ENCODE results near the gene CASTOR2. TPM values are rescaled to one million over a fixed set of nuclear protein-coding genes. Genes with fewer than 3 reads are reported as not detected.

The CASTOR2 gene
- total and polyA plus RNA-seq, 2 of the 13 experiments (the other 11 are each of a cell fraction or from before 2014, with no cell fraction given) = 7.0 to 8.7 TPM

DNA sequence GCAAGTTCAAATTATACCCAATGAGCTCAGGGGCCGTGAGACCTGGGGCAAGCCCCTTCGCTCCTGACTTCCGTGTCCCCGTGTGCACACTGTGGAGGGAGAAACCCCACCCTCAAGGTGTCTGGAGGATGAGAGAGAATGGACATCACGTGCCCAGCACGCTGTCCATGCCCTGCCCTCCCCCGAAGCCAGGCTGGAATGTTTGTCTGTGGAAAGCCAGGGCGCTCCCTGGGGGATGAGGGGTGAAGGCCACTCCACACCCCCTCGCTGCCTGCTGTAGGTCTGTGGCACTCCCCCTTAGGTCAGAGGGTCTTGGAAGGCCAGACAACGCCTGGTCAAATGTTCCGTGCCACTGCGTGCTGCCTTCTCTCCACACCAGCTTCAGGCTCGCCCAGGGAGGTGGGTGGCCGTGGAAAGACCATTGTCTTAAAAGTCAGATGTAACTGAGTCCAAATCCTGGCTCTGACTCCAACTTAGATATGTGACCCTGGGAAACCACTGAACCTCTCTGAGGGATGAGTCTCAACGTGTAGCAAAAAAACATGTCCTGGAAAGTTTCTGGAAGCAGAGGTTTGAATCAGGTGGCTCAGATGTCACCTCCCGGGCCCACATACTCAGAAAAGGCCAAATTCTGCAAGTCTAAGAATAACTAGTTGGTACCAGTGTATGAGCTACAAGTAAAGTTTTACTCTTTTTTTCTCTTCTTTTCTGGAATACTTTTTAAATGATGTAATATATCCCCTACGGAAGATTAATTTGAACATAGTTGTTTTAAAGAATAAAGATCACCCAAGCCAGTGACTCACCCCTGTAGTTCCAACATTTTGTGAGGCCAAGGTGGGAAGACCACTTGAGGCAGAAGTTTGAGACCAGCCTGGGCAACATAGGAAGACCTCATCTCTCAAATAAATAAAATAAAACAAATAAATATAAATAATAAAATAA lies 84.2 kb downstream of the CASTOR2 start (continued):
- TF ChIP-seq, protein P1, sequence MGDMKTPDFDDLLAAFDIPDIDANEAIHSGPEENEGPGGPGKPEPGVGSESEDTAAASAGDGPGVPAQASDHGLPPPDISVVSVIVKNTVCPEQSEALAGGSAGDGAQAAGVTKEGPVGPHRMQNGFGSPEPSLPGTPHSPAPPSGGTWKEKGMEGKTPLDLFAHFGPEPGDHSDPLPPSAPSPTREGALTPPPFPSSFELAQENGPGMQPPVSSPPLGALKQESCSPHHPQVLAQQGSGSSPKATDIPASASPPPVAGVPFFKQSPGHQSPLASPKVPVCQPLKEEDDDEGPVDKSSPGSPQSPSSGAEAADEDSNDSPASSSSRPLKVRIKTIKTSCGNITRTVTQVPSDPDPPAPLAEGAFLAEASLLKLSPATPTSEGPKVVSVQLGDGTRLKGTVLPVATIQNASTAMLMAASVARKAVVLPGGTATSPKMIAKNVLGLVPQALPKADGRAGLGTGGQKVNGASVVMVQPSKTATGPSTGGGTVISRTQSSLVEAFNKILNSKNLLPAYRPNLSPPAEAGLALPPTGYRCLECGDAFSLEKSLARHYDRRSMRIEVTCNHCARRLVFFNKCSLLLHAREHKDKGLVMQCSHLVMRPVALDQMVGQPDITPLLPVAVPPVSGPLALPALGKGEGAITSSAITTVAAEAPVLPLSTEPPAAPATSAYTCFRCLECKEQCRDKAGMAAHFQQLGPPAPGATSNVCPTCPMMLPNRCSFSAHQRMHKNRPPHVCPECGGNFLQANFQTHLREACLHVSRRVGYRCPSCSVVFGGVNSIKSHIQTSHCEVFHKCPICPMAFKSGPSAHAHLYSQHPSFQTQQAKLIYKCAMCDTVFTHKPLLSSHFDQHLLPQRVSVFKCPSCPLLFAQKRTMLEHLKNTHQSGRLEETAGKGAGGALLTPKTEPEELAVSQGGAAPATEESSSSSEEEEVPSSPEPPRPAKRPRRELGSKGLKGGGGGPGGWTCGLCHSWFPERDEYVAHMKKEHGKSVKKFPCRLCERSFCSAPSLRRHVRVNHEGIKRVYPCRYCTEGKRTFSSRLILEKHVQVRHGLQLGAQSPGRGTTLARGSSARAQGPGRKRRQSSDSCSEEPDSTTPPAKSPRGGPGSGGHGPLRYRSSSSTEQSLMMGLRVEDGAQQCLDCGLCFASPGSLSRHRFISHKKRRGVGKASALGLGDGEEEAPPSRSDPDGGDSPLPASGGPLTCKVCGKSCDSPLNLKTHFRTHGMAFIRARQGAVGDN (CRISPR knock-in tag; IDR thresholded peaks at IDR 0.05) = peak; percentile 11; the same call in 1 of the 2 replicates

DNA sequence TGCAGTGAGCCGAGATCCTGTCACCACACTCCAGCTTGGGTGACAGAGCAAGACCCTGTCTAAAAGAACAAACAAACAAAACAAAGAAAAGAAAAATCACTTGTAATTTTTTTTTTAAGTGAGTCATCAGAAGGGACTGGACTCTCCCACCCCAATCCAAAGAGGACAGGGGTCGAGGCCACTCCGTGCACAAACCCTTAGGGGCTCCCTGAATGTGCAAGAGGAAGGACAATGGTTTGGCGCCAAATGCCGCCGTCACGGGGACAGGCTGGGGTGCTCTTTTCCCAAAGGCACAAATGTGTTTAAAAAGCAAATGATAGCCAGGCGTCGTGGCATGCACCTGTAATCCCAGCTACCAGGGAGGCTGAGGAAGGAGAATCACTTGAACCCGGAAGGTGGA lies 85.3 kb downstream of the CASTOR2 start:
- ChIA-PET CTCF (ENCODE audit: low intra/inter-chr PET ratio, low total read pairs) (no interaction called here), POLR2A (no interaction called here)
- WGBS (ENCODE audit: low lambda C conversion rate) = 80% methylated on average over 10 of the region's 10 CpGs
- FAIRE-seq = no peak
- no peaks in the 10 kb centered on the region for H3K79me2 ChIP-seq (ENCODE audit: insufficient read depth, low read length)
- H4K20me1 ChIP-seq (ENCODE audit: insufficient read depth, low read length) = no peaks in the 10 kb centered on the region
- no peak for DNase-seq (ENCODE audit: low spot score)
- H3K9ac ChIP-seq (ENCODE audit: insufficient read depth, low read depth, low read length) = no peak overlapping the region
- no peak overlapping the region for H3K4me3 ChIP-seq (replicated peaks in 1 of 3; ENCODE audit: insufficient read depth in 1 of 3, low read depth in 2 of 3, low read length in 3 of 3)
- no peak overlapping the region for H3K4me2 ChIP-seq (ENCODE audit: low read depth, low read length)
- no TSS peak for BruUV-seq (replicated peaks)
- intact Hi-C loops (cut with micrococcal nuclease; ENCODE audit: unreplicated experiment) = no loop called here
- no peak overlapping the region for H2AFZ ChIP-seq (ENCODE audit: low read length)
- peaks cover 11% of the 10 kb centered on the region; the same call in 1 of the 2 replicates for H3K4me1 ChIP-seq (ENCODE audit: insufficient read depth, low read length)
- peaks cover 18 to 54% of the 10 kb centered on the region in 2 experiments; a peak in 4 of 5 replicates for H3K36me3 ChIP-seq (replicated peaks in 1 of 2; ENCODE audit: control insufficient read depth in 1 of 2, insufficient read depth in 2 of 2, low read length in 2 of 2)
- TF ChIP-seq U2AF2 (IDR thresholded peaks at IDR 0.05; ENCODE audit: low read depth, low read length) = no peak
- TF ChIP-seq MTA3 (CRISPR knock-in tag; IDR thresholded peaks at IDR 0.05) = no peak
- TF ChIP-seq, protein P2, sequence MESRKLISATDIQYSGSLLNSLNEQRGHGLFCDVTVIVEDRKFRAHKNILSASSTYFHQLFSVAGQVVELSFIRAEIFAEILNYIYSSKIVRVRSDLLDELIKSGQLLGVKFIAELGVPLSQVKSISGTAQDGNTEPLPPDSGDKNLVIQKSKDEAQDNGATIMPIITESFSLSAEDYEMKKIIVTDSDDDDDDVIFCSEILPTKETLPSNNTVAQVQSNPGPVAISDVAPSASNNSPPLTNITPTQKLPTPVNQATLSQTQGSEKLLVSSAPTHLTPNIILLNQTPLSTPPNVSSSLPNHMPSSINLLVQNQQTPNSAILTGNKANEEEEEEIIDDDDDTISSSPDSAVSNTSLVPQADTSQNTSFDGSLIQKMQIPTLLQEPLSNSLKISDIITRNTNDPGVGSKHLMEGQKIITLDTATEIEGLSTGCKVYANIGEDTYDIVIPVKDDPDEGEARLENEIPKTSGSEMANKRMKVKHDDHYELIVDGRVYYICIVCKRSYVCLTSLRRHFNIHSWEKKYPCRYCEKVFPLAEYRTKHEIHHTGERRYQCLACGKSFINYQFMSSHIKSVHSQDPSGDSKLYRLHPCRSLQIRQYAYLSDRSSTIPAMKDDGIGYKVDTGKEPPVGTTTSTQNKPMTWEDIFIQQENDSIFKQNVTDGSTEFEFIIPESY (CRISPR knock-in tag; IDR thresholded peaks at IDR 0.05) = peak; percentile 68
- TF ChIP-seq, protein P3, sequence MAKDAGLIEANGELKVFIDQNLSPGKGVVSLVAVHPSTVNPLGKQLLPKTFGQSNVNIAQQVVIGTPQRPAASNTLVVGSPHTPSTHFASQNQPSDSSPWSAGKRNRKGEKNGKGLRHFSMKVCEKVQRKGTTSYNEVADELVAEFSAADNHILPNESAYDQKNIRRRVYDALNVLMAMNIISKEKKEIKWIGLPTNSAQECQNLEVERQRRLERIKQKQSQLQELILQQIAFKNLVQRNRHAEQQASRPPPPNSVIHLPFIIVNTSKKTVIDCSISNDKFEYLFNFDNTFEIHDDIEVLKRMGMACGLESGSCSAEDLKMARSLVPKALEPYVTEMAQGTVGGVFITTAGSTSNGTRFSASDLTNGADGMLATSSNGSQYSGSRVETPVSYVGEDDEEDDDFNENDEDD (CRISPR knock-in tag; IDR thresholded peaks at IDR 0.05; ENCODE audit: borderline replicate concordance) = no peak
- no peaks in the 10 kb centered on the region for H3K27me3 ChIP-seq (ENCODE audit: control insufficient read depth in 1 of 2, insufficient read depth in 2 of 2, low read length in 2 of 2)
- no peaks in the 10 kb centered on the region for H3K9me3 ChIP-seq (ENCODE audit: low read length)
- no peak overlapping the region for H3K27ac ChIP-seq (ENCODE audit: extremely low read length, insufficient read depth, low read length)
- no peak for ATAC-seq
- in situ Hi-C loops (cut with HindIII; ENCODE audit: extremely low pct_ligation_motif_present, low pct_unique_long_range_greater_than_20kb) = no loop called here

All from HepG2 (cell line).